Articular chondrocyte of knee joint (primary cell): ENCODE measurements around the gene KIFC3. TPM values are rescaled to one million over a fixed set of nuclear protein-coding genes. Genes with fewer than 3 reads are reported as not detected.

ENCODE experiments used
- small RNA-seq: library from RNA; depleted of rRNA; stranded (forward); fragments of <200 nt; gene quantifications from one replicate; pipeline ENCODE3, GENCODE V24; 2012
- total RNA-seq: library from RNA; depleted of rRNA; stranded (reverse); fragments of >200 nt; gene quantifications from 2 replicates; pipeline ENCODE4 v1.2.3, GENCODE V29; 2012

KIFC3 gene, protein sequence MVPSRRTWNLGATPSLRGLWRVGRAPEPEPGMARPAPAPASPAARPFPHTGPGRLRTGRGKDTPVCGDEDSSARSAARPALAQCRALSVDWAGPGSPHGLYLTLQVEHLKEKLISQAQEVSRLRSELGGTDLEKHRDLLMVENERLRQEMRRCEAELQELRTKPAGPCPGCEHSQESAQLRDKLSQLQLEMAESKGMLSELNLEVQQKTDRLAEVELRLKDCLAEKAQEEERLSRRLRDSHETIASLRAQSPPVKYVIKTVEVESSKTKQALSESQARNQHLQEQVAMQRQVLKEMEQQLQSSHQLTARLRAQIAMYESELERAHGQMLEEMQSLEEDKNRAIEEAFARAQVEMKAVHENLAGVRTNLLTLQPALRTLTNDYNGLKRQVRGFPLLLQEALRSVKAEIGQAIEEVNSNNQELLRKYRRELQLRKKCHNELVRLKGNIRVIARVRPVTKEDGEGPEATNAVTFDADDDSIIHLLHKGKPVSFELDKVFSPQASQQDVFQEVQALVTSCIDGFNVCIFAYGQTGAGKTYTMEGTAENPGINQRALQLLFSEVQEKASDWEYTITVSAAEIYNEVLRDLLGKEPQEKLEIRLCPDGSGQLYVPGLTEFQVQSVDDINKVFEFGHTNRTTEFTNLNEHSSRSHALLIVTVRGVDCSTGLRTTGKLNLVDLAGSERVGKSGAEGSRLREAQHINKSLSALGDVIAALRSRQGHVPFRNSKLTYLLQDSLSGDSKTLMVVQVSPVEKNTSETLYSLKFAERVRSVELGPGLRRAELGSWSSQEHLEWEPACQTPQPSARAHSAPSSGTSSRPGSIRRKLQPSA
- 41.8 and 62.3 TPM in 2 replicates for total RNA-seq

DNA sequence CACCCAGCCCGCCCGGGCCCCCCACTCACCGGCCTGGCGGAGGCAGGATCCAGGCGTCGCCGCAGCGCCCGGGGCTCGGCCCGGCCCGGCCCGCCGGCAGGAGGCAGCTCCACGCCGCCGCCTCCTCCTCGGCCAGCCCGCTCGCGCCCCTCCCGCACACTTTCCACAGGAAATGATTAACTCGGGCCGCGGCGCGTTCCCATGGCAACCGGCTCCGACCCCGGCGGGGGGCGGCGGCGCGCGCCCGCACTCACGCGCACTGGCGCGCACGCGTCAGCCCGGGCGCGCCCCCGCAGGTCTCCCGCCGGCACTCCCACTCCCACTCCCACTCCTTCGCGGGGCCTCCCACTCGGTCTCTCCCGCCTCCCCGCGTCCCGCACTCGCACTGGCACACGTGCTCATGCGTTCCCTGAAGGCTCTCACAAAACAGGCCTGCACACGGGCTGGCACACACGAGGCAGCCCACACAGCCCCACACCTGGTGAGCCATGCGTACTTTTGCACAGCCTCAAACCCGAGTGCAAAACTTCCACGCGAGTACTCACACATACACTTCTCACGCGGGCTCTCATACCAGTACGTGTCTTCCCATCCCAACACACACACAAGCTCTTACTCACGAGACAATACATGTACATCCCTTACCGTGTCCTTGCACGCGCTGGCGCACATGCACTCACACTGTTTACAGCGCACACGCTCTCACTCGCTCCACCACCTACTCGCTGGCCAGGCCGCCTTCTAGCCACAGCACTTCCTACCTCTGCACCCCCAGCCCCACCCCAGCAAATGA is at the start of gene KIFC3:
KIFC3 (minus strand) TSS at position 151 of the 793 bp plus-strand sequence. CDS start 4,248 bp downstream, outside the sequence.

DNA sequence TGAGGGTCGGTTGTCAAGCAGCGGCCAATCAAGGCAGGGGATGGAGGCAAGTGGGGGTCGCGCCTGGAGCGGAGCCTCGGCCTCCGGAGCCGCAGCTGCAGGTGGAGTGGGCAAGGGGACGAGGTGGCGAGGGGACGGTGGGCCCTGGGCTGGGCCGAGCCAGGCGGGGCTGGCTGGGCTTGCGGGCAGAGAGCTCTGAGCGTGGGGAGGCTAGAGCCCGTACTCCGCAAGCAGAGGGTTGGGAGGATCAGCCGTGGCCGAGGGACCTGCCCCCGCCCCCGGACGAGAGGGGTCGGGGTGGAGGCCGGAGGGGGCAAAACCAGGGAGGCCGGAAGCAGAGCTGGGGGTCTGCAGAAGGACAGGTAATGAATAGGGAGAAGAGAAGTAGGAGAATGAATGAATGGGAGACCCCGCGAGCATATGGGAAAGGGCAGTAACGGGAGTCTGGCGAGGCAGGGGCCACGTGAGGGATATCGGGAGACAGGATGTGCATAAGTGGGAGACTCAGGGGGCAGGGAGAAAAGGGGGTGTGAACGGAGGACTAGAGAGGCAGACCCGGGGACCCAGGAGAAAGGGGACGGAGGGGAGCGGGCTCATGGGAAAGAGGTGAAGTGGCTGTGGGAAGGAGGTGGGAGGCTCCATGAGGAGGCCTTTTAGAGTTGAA is 66.4 kb downstream of the KIFC3 start, which contains the start of gene KATNB1:
KATNB1 (plus strand) TSS at position 16 of the 664 bp plus-strand sequence. CDS start 1,474 bp downstream, outside the sequence.

Small RNA genes lying within 50 kb of the gene (small RNA-seq; reads per million reads assigned to genes)
- gene MIR6772 (not detected), gene RNU6-20P (0.65 reads per million, percentile 22 among the genes with 10 or more reads in this experiment)

Other genes with a start within 250 kb of the KIFC3 start
- gene ADGRG1, start 173.9 kb downstream of the KIFC3 start, total RNA-seq, result 1.4 and 3.1 TPM in 2 replicates
- not detected in 2 replicates for gene ADGRG3, start 134.2 kb downstream of the KIFC3 start, total RNA-seq
- 0.32 TPM in 1 of 2 replicates, not detected in the other for gene DRC7, start 107.7 kb downstream of the KIFC3 start, total RNA-seq
- 12.0 and 13.5 TPM in 2 replicates for gene KATNB1, start 66.7 kb downstream of the KIFC3 start, total RNA-seq
- not detected in 2 replicates for gene CNGB1, start 168.6 kb upstream of the KIFC3 start, total RNA-seq
- gene ZNF319, start 198.2 kb upstream of the KIFC3 start, total RNA-seq, result 4.3 and 4.8 TPM in 2 replicates
- 15.4 and 16.2 TPM in 2 replicates for gene USB1, start 198.9 kb upstream of the KIFC3 start, total RNA-seq
- 3.8 and 3.9 TPM in 2 replicates for gene MMP15, start 223.3 kb upstream of the KIFC3 start, total RNA-seq